SU-DHL-6 (cell line): Measurements from ENCODE around the gene WSB2.

Source experiments
- H2AFZ ChIP-seq: fragments of 200-600 bp; sonication (generic); 2 replicates; pipeline ENCODE4 v1.6.1; 2014; ENCODE audit warnings: low read depth, mild to moderate bottlenecking, moderate library complexity, mixed read lengths, antibody characterized with exemption, low read length; ENCODE audit not compliant: severe bottlenecking
- H3F3A ChIP-seq: fragments of 200-600 bp; shearing (Covaris generic); 2 replicates; pipeline ENCODE4 v1.6.0; 2016; ENCODE audit warnings: antibody characterized with exemption, mild to moderate bottlenecking; ENCODE audit not compliant: insufficient read depth
- H3K27ac ChIP-seq: fragments of 200-600 bp; sonication (generic); 2 replicates; pipeline ENCODE4 v1.5.1; 2016; ENCODE audit warnings: low read depth, mild to moderate bottlenecking, low read length, moderate library complexity, mixed read lengths
- H3K27me3 ChIP-seq: fragments of 200-600 bp; sonication (generic), shearing (Covaris generic); 2 replicates; pipeline ENCODE4 v1.6.0; 2014; ENCODE audit warnings: mild to moderate bottlenecking, low read length
- H3K36me3 ChIP-seq: fragments of 200-600 bp; sonication (generic); 2 replicates; pipeline ENCODE4 v1.6.1; 2014; ENCODE audit warnings: mild to moderate bottlenecking, low read length, mixed read lengths
- H3K4me2 ChIP-seq: fragments of 300-600, 200-600 bp; shearing (Covaris generic), sonication (generic); 2 replicates; pipeline ENCODE4 v1.6.0; 2014; ENCODE audit warnings: low read length, low read depth, mild to moderate bottlenecking; ENCODE audit not compliant: poor library complexity, severe bottlenecking
- H3K4me3 ChIP-seq: fragments of 200-600 bp; sonication (generic); 2 replicates; pipeline ENCODE4 v1.5.1; 2014; ENCODE audit warnings: antibody characterized with exemption, low read length, mild to moderate bottlenecking, mixed read lengths; ENCODE audit not compliant: insufficient read depth, poor library complexity, severe bottlenecking
- H3K79me2 ChIP-seq: fragments of 200-600 bp; sonication (generic); 2 replicates; pipeline ENCODE4 v1.6.1; 2014; ENCODE audit warnings: mild to moderate bottlenecking, low read length, moderate library complexity; ENCODE audit not compliant: insufficient read depth
- H3K9ac ChIP-seq: fragments of 200-600 bp; sonication (generic); 2 replicates; pipeline ENCODE4 v1.7.0; 2014; ENCODE audit warnings: mild to moderate bottlenecking, low read length
- H3K9me2 ChIP-seq: fragments of 200-600 bp; sonication (generic); replicated peaks from 2 replicates; pipeline ENCODE4 v1.6.1; 2014; ENCODE audit warnings: low read length; ENCODE audit not compliant: insufficient read depth
- H3K9me3 ChIP-seq: fragments of 200-600 bp; sonication (generic); 2 replicates; pipeline ENCODE4 v1.6.1; 2014; ENCODE audit warnings: low read length, mixed read lengths; ENCODE audit not compliant: insufficient read depth
- H4K20me1 ChIP-seq: fragments of 200-600 bp; sonication (generic); 2 replicates; pipeline ENCODE4 v1.6.1; 2014; ENCODE audit warnings: low read depth, mild to moderate bottlenecking, antibody characterized with exemption, low read length, moderate library complexity, mixed read lengths
- CTCF ChIP-seq: fragments of 200-600 bp; sonication (generic); IDR thresholded peaks from one replicate; pipeline ENCODE4 v1.5.1; 2017; ENCODE audit warnings: antibody characterized with exemption, mild to moderate bottlenecking, low read length, moderate library complexity; ENCODE audit not compliant: insufficient read depth, poor library complexity, severe bottlenecking
- EZH2phosphoT487 ChIP-seq: fragments of 200-600 bp; sonication (generic), shearing (Covaris generic); conservative IDR thresholded peaks from 2 replicates; pipeline ENCODE4 v1.6.1; 2018; ENCODE audit warnings: mild to moderate bottlenecking, antibody characterized with exemption, low read length, moderate library complexity, mixed read lengths

Gene WSB2

GRCh38 chr12:118059341-118060191 is 1.4 kb downstream of the WSB2 start:
- H3K79me2 ChIP-seq, result no peaks in the 10 kb centered on the region
- H3K4me3 ChIP-seq, result no peak overlapping the region
- no peak overlapping the region for H3K4me2 ChIP-seq
- TF ChIP-seq CTCF (no peak), EZH2phosphoT487 (no peak)
- H3F3A ChIP-seq, result peaks cover 3% of the 10 kb centered on the region; the same call in 1 of the 2 replicates
- H3K27ac ChIP-seq, result no peak overlapping the region
- no peaks in the 10 kb centered on the region for H4K20me1 ChIP-seq
- H3K27me3 ChIP-seq, result no peaks in the 10 kb centered on the region
- H2AFZ ChIP-seq, result no peak overlapping the region
- no peaks in the 10 kb centered on the region for H3K9me2 ChIP-seq
- no peak overlapping the region for H3K9ac ChIP-seq
- no peaks in the 10 kb centered on the region for H3K36me3 ChIP-seq
- H3K9me3 ChIP-seq, result no peaks in the 10 kb centered on the region

GRCh38 chr12:118058881-118059280 is 2.1 kb downstream of the WSB2 start:
- TF ChIP-seq EZH2phosphoT487 (no peak), CTCF (no peak)
- no peaks in the 10 kb centered on the region for H3K36me3 ChIP-seq
- no peak overlapping the region for H2AFZ ChIP-seq
- H3K9me3 ChIP-seq, result no peaks in the 10 kb centered on the region
- H3K4me2 ChIP-seq, result no peak overlapping the region
- H3F3A ChIP-seq, result peaks cover 3% of the 10 kb centered on the region; the same call in 1 of the 2 replicates
- H3K27ac ChIP-seq, result no peak overlapping the region
- no peaks in the 10 kb centered on the region for H3K27me3 ChIP-seq
- H3K9ac ChIP-seq, result no peak overlapping the region
- no peaks in the 10 kb centered on the region for H3K9me2 ChIP-seq
- no peak overlapping the region for H3K4me3 ChIP-seq
- no peaks in the 10 kb centered on the region for H4K20me1 ChIP-seq
- no peaks in the 10 kb centered on the region for H3K79me2 ChIP-seq

- TF ChIP-seq EZH2phosphoT487, result no peak
- no peak for TF ChIP-seq CTCF
Measured at GRCh38 chr12:118058227-118058626, 2.8 kb downstream of the WSB2 start.

More at GRCh38 chr12:118058227-118058626, 2.8 kb downstream of the WSB2 start:
- Histone ChIP-seq H3F3A (peaks cover 3% of the 10 kb centered on the region; the same call in 1 of the 2 replicates), H3K27ac (no peak overlapping the region), H3K9ac (no peak overlapping the region), H3K9me3 (no peaks in the 10 kb centered on the region), H3K9me2 (no peaks in the 10 kb centered on the region), H2AFZ (no peak overlapping the region), H3K27me3 (no peaks in the 10 kb centered on the region), H3K36me3 (no peaks in the 10 kb centered on the region), H4K20me1 (no peaks in the 10 kb centered on the region), H3K4me3 (no peak overlapping the region), H3K4me2 (no peak overlapping the region), H3K79me2 (no peaks in the 10 kb centered on the region)
